ENCODE results near the gene DNAH8.

DNA sequence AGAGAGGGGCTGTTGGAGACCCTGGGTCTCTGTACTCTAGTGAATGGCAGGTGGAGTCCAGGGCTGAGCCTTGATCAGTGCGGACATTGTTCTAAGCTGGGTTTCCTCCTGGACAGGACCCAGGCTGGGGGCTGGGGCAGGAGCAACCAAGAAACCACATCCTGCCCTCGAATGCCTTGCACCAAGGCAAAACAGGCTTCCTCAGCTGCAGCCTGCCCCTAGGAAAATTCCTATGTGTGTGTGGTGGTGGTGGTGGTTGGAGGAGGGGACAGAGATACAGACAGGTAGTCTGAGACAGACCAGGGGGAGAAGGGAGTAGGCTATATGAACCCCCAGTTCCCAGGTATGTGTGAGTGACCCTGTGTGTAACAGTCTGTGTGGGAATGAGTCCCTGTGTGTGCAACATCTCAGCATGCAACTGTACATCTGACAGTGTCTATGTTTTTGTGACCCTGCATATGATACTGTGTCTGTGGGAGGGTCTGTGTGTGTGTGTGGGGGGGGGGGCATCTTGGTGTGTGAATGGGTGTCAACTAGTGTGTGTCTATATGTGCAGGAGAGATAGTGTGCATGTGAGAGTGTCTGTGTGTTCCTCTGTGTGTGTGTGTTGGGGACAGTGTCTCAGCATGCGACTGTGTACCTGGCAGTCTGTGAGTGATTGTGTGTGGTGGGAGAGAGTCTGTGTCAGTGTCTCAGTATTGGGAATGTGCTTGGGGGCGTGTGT is 336.4 kb downstream of the DNAH8 start:
- TF ChIP-seq POLR2A (IDR thresholded peaks at IDR 0.05; ENCODE audit: low read depth, low read length) (no peak), POLR2AphosphoS5 (IDR thresholded peaks at IDR 0.05; ENCODE audit: low read depth, low read length) (no peak)

Data from GM12892 (cell line).